ENCODE data around the gene BSG.
A peak's percentile ranks its signal among the peaks of the same experiment; 100 is the strongest.
"Not testable (repeated sequence)": the region's sequence is repeated elsewhere in the genome, so short reads cannot be mapped to it uniquely, and the experiment has no call there.

Gene BSG

DNA sequence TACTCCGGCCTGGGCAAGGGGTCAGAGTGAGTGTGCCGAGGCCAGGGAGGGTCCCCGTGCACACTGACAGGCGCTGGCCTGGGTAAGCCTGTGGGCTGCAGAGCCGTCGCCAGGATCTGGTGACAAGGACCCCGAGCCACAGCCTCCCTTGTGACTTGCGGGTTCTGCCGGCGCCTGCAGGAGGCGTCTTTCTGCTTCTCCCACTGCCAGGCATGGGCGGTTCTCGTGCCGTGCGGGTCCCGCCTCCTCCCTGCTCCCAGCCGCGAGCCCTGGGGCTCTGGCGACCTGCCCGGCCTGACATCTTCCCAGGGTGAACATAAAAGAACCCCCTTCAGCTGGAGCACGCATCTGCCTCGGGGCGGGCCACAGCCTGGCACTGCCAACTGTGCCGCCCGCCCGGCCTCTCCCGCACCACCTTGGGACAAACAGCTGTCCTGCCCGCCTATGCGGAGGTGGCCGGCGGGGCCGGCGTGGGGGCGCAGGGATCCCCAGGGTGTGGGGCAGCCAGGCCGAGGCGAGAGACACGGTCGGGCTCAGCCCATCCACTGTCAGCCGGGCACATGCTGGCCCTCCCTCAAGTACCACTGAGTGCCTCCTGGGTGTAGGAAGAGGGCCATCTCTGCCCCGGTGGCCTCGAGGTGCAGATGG, 15.8 kb downstream of the BSG start:
- DNase-seq (ENCODE audit: low spot score), result peak; percentile 43

GRCh38 chr19:588741-589692, 16.6 kb downstream of the BSG start:
- no peak for DNase-seq (ENCODE audit: low spot score)

GRCh38 chr19:589693-590395, 17.4 kb downstream of the BSG start, which contains the start of gene HCN2:
Gene HCN2 (plus strand): TSS chr19:589881. CDS start chr19:589946, 65 bp downstream.
- no peak for DNase-seq (ENCODE audit: low spot score)

DNA sequence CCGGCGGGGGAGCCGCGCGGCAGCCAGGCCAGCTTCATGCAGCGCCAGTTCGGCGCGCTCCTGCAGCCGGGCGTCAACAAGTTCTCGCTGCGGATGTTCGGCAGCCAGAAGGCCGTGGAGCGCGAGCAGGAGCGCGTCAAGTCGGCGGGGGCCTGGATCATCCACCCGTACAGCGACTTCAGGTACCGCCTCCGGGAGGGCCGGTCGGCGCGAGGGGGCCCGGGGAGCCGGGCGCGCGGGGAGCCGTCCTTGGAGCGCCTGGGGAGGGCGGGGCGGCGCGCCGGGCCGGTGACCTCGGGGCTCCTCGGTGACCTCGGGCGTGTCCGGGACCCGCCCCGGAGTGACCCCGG, 18.0 kb downstream of the BSG start:
- DNase-seq (ENCODE audit: low spot score), result peak; percentile 48

GRCh38 chr19:590750-591098, 18.3 kb downstream of the BSG start:
- no peak for DNase-seq (ENCODE audit: low spot score)

DNA sequence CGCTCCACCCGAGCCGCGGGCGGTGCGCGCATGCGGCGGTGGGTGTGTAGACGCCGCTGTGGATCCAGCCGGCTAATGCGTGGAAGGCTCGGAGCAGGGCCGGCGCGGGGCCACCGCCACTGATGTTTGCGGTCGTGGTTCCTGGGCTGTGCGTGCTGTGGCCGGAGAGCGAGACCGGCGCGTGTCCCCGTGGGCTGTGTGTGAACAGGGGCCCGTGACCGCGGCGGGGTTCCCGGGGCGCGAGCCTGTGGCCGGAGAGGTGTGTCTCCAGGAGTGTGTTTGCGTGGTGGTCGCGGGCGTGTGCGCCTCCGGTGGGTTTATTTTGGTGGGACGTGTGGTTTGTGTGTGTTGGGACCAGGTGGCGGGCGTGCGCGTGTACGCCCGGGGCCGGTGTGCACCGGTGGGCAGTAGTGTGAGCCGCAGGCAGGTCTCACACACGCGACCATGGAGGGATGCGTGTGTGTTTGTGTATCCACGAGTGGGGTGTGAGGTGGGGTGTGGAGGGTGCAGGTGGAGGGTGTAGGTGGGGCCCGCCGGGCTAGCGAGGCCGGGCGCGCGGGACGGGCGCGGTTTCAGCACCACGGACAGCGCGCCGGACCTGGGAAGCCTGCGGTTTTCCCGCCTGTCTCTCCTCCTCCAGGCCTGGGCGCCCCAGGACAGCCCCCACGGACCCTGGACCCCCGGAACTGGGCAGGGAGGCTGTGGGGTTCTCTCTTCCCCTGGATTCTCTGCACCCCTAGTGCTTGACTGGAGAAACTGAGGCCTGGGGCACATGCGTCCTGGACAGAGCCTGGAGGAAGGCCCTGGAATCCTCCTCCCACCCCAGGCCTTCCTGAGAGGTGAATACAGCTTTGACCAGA, 18.9 kb downstream of the BSG start:
- no peak for DNase-seq (ENCODE audit: low spot score)

DNA sequence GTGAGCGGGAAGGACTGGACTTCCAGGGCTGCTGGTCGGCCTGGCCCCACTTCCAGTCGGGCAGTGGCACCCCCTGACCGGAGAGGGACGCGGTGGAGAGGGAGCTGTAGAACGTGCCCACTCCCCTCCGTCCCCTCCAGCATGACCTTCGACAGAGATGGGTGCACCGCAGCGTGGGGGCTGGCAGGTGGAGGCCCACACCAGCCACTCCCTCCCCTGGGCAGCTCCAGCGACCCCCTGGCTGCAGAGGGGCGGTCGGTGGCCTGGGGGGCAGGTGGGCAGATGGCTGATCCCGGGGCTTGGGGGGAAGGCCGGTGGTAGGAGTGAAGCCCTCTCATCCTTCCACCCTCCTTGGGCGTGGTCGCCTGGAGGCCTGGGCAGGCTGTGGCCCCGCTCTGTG, 19.7 kb downstream of the BSG start:
- no peak for DNase-seq (ENCODE audit: low spot score)

DNA sequence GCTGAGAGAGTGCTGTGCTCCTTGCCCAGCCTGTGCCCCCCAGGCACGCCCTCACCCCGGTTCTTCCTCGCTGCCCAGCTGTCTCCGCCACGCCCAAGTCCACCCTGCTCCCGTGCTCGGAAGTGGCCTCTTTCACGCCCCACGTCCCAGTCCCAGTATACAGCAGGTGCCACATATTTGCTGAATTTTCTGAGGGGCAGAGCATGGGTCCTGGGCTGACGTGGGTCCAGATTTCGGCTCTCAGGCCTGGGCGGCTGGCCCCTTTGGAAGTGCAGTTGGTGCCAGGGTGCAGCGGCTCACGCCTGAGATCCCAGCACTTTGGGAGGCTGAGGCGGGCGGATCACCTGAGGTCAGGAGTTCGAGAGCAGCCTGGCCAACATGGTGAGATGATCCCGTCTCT, 20.7 kb downstream of the BSG start:
- no peak for DNase-seq (ENCODE audit: low spot score)

GRCh38 chr19:593505-593904, 21.1 kb downstream of the BSG start:
- DNase-seq (ENCODE audit: low spot score), result no peak

GRCh38 chr19:594265-594870, 22.0 kb downstream of the BSG start:
- DNase-seq (ENCODE audit: low spot score), result no peak

- DNase-seq (ENCODE audit: low spot score), result no peak
These were observed 23.2 kb downstream of the BSG start for GRCh38 chr19:595326-596262.

- no peak for DNase-seq (ENCODE audit: low spot score)
These were observed 23.9 kb downstream of the BSG start for GRCh38 chr19:596263-596655.

- no peak for DNase-seq (ENCODE audit: low spot score)
These were observed 25.3 kb downstream of the BSG start for GRCh38 chr19:597406-598315.

DNA sequence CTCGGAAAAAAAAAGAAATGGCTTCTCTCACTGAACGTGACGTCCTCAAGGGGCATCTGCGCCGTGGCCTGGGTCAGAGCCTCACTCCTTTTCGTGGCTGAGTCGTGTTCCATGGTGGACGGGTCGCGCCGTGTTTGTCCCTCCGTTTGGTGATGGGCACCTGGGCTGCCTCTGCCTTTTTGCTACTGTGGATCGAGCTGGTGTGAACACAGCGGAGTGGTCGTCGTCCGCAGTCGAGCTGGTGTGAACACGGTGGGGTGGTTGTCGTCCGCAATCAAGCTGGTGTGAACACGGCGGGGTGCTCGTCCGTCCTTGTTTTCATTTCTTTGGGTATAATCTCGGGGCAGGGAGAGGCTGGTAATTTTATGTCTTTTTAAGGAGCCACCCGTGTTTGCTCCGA, 28.9 kb downstream of the BSG start:
- no peak for DNase-seq (ENCODE audit: low spot score)

DNA sequence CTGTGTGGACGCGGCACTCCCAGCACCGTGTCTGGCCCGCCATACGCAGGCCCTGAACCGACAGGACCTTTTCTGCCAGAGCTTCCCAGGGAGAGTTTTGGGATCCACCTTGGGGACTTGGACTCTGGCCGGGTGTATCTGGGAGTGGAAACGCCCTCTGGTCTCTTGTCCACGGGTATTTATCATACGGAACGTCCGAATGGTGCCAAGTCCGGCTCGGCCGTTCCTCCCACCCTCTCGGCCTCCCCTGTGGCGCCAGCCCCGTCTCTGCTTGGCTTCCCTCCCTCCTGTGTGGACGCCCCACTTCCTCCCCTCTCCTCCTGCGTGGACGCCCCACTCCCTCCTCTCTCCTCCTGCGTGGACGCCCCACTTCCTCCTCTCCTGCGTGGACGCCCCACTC, 29.4 kb downstream of the BSG start:
- DNase-seq (ENCODE audit: low spot score), result no peak

DNA sequence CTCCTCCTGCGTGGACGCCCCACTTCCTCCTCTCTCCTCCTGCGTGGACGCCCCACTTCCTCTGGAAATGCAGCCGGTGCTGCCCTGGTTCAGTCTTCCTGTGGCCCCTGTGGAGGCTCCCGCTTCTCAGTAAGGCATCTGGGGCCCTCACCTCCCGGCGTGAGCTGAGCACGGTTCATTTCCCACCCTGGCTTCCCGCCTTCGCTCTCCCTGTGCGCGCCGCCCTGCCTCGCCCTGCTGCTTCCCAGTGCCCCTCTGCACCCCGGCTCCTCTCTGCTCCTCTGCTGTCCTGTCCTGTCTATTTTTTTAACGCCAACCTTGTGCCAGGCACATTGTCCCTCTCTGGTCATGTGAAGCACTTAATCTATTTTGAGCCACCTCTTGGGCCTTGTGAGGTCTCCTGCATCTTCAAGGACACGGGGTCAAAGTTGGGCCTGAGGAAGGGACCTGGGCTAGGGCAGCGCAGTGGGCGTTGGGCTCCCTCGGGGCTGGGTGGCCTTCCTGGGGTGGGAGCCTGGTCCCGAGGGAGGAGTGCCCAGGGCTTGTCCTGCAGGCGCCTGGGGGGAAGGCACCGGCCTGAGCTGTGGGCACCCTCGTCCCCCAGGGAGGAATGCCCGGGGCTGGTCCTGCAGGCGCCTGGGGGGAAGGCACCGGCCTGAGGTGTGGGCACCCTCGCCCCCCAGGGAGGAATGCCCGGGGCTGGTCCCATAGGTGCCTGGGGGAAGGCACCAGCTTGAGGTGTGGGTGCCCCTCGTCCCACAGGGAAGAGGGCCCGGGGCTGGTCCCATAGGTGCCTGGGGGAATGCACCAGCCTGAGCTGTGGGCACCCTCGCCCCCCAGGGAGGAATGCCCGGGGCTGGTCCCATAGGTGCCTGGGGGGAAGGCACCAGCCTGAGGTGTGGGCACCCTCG, 30.2 kb downstream of the BSG start:
- DNase-seq (ENCODE audit: low spot score), result no peak

GRCh38 chr19:603302-603639, 30.9 kb downstream of the BSG start:
- DNase-seq (ENCODE audit: low spot score), result not testable (repeated sequence)

DNA sequence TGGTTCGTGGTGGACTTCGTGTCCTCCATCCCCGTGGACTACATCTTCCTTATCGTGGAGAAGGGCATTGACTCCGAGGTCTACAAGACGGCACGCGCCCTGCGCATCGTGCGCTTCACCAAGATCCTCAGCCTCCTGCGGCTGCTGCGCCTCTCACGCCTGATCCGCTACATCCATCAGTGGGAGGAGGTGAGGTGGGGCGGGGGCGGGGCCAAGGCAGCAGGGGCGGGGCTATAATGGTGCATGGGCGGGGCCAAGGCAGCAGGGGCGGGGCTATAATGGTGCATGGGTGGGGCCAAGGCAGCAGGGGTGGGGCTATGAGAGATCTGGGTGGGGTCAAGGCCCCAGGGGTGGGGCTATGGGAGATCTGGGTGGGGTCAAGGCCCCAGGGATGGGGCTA, 31.4 kb downstream of the BSG start:
- not testable (repeated sequence) for DNase-seq (ENCODE audit: low spot score)
